Measurements from ENCODE around the gene MAP7D1. TPM values are rescaled to one million over a fixed set of nuclear protein-coding genes. Genes with fewer than 3 reads are reported as not detected.
A peak's percentile ranks its signal among the peaks of the same experiment; 100 is the strongest.

Gene MAP7D1
- total and polyA plus RNA-seq, 2 experiments from 2014 or later = 46.0 to 97.8 TPM

DNA sequence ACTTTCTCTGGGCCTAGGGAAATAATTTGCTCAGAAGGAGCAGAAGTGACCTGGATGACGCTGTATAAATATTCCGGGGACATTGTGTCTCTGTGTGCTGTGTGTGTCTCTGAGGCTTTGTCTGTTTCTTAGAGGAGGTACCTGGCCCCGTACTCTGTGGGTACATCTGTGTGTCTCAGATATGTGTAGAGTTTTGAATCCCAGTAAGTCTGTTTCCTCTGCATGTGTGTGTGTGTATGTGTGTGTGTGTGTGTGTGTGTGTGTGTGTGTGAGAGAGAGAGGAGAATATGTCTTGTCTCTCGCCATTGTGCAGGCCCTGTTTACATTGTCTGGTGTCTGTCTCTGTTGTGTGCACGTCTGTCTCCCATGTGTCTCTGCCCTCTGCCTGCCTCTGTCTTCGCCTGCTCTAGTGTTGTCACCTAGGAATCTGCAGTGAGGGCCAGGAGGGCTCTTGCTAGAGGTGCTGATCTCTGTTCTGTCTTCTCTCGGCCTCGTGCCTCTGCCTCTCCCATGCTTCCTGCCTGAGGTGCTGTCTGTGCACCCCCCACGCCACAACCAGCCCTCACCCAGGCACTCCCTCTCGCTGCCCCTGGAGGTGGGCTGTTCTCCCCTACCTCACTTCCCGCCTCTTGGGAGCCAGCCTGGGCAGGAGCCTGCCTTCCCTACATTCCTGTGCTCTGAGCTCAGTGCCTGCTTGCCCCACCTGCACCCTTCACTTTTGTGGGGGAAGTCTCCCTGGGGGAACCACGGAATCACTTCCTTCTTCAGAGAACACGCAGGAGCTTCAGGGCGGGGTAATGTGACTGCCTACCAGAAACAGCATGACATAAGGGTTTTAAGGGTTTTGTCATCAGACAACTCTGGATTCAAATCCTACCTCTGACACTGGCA is 5.9 kb downstream of the MAP7D1 start:
- Histone ChIP-seq H3K4me2 (peak overlapping the region; percentile 83), H3K4me1 (ENCODE audit: insufficient read depth) (peaks cover 41% of the 10 kb centered on the region), H4K20me1 (ENCODE audit: insufficient read depth, poor library complexity, severe bottlenecking) (peaks cover 86% of the 10 kb centered on the region), H3K27ac (peak overlapping the region; percentile 91), H2AFZ (no peak overlapping the region), H3K27me3 (no peaks in the 10 kb centered on the region), H3K79me2 (peaks cover 100% of the 10 kb centered on the region), H3K4me3 (no peak overlapping the region), H3K9me3 (ENCODE audit: low read depth) (no peaks in the 10 kb centered on the region), H3K36me3 (replicated peaks; ENCODE audit: insufficient read depth, low read depth) (no peaks in the 10 kb centered on the region), H3K9me2 (replicated peaks; ENCODE audit: insufficient read depth) (no peaks in the 10 kb centered on the region)
- WGBS (ENCODE audit: low lambda C conversion rate, missing lambda C conversion rate) = 65% methylated on average over 14 of the region's 14 CpGs
- peak; percentile 73 for DNase-seq (ENCODE audit: low spot score)
- TF ChIP-seq, protein P1, sequence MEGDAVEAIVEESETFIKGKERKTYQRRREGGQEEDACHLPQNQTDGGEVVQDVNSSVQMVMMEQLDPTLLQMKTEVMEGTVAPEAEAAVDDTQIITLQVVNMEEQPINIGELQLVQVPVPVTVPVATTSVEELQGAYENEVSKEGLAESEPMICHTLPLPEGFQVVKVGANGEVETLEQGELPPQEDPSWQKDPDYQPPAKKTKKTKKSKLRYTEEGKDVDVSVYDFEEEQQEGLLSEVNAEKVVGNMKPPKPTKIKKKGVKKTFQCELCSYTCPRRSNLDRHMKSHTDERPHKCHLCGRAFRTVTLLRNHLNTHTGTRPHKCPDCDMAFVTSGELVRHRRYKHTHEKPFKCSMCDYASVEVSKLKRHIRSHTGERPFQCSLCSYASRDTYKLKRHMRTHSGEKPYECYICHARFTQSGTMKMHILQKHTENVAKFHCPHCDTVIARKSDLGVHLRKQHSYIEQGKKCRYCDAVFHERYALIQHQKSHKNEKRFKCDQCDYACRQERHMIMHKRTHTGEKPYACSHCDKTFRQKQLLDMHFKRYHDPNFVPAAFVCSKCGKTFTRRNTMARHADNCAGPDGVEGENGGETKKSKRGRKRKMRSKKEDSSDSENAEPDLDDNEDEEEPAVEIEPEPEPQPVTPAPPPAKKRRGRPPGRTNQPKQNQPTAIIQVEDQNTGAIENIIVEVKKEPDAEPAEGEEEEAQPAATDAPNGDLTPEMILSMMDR (IDR thresholded peaks at IDR 0.05; ENCODE audit: poor library complexity) = no peak
- TF ChIP-seq EZH2 (IDR thresholded peaks at IDR 0.05; ENCODE audit: borderline replicate concordance) = no peak
- TF ChIP-seq EZH2phosphoT487 (IDR thresholded peaks at IDR 0.05; ENCODE audit: low read depth, severe bottlenecking, unreplicated experiment) = no peak

DNA sequence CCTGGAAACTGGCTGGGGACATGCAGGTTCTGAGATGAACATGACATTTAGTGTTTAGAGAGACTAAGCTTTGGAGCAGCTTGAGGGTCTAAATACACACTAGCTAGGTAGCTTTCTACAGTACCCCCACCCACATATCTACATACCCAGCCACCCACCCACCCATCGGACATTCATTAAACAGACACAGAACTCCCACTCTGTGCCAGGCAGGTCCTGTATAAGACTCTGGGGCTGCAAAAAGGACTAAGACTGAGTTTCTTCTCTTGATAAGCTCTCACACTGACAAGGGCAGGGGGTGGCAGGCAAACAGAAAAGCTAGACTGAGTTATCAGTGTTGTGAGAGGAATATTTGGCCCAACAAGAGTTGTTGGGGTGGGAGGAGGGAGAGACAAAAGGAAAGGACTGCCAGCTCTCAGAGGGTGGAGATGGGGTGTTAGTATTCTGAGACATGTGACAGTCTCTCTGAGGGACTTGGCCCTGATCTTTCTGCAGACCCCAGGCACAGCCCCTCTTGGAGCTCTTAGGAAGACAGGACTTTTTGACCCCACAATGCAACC is 6.8 kb downstream of the MAP7D1 start:
- H3K4me1 ChIP-seq (ENCODE audit: insufficient read depth) = peaks cover 37% of the 10 kb centered on the region
- no peak overlapping the region for H3K4me3 ChIP-seq
- H3K36me3 ChIP-seq (replicated peaks; ENCODE audit: insufficient read depth, low read depth) = no peaks in the 10 kb centered on the region
- H3K9me3 ChIP-seq (ENCODE audit: low read depth) = no peaks in the 10 kb centered on the region
- TF ChIP-seq EZH2phosphoT487 (IDR thresholded peaks at IDR 0.05; ENCODE audit: low read depth, severe bottlenecking, unreplicated experiment) = no peak
- no peak for TF ChIP-seq EZH2 (IDR thresholded peaks at IDR 0.05; ENCODE audit: borderline replicate concordance)
- TF ChIP-seq, protein P1 (IDR thresholded peaks at IDR 0.05; ENCODE audit: poor library complexity) = no peak
- peak overlapping the region; percentile 83 for H3K4me2 ChIP-seq
- no peaks in the 10 kb centered on the region for H3K27me3 ChIP-seq
- H3K79me2 ChIP-seq = peaks cover 100% of the 10 kb centered on the region
- H2AFZ ChIP-seq = no peak overlapping the region
- H4K20me1 ChIP-seq (ENCODE audit: insufficient read depth, poor library complexity, severe bottlenecking) = peaks cover 86% of the 10 kb centered on the region
- WGBS (ENCODE audit: low lambda C conversion rate, missing lambda C conversion rate) = 85% methylated on average over 1 of the region's 1 CpG
- H3K9me2 ChIP-seq (replicated peaks; ENCODE audit: insufficient read depth) = no peaks in the 10 kb centered on the region
- H3K27ac ChIP-seq = peak overlapping the region; percentile 91
- DNase-seq (ENCODE audit: low spot score) = no peak

DNA sequence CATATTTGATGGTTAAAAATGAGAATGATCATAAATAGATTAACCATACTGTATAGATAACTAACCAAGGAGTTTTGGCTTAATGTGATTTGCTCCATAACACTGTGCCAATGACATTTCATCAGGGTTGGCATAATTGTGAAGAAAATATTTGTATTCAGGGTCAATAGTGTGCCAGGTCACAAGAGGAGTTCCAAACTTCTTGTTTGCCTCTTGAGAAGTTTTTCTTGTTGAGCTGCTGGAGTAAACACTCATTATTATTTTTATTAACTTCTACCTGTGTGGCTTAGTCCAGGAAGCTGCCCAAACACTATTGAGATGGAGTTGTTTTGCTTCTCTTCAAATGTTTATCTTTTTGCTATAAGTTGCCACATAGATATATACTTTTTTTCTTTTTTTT is 7.5 kb downstream of the MAP7D1 start:
- DNase-seq (ENCODE audit: low spot score) = no peak
- Histone ChIP-seq H2AFZ (no peak overlapping the region), H3K79me2 (peaks cover 100% of the 10 kb centered on the region), H4K20me1 (ENCODE audit: insufficient read depth, poor library complexity, severe bottlenecking) (peaks cover 83% of the 10 kb centered on the region), H3K9me2 (replicated peaks; ENCODE audit: insufficient read depth) (no peaks in the 10 kb centered on the region), H3K4me1 (ENCODE audit: insufficient read depth) (peaks cover 30% of the 10 kb centered on the region), H3K36me3 (replicated peaks; ENCODE audit: insufficient read depth, low read depth) (no peaks in the 10 kb centered on the region), H3K27ac (no peak overlapping the region), H3K27me3 (no peaks in the 10 kb centered on the region), H3K9me3 (ENCODE audit: low read depth) (no peaks in the 10 kb centered on the region), H3K4me3 (no peak overlapping the region), H3K4me2 (no peak overlapping the region)
- TF ChIP-seq, protein P1 (IDR thresholded peaks at IDR 0.05; ENCODE audit: poor library complexity) = no peak
- TF ChIP-seq EZH2 (IDR thresholded peaks at IDR 0.05; ENCODE audit: borderline replicate concordance) (no peak), EZH2phosphoT487 (IDR thresholded peaks at IDR 0.05; ENCODE audit: low read depth, severe bottlenecking, unreplicated experiment) (no peak)

Data from hepatocyte (in vitro differentiated cells).